Fibroblast of gingiva (primary cell): ENCODE data around the gene GNAT1.

Experiments
- DNase-seq: peaks from one replicate; pipeline ENCODE4 v3.0.0-alpha.2; 2011; ENCODE audit warnings: low read depth

GNAT1 gene

GRCh38 chr3:50190936-50191660, at the start of gene GNAT1:
TSS of gene GNAT1 (plus strand) at chr3:50191610. CDS start at chr3:50191726, 116 bp downstream.
- no peak for DNase-seq

GRCh38 chr3:50146316-50146901, 45.0 kb upstream of the GNAT1 start:
- DNase-seq: no peak

- no peak for DNase-seq
Measured at GRCh38 chr3:50147016-50147415, 44.4 kb upstream of the GNAT1 start.

- DNase-seq: no peak
Measured at GRCh38 chr3:50147447-50147846, 44.0 kb upstream of the GNAT1 start.

- peak; percentile 28 for DNase-seq
Measured at GRCh38 chr3:50147861-50148260, 43.5 kb upstream of the GNAT1 start.

- DNase-seq: no peak
Measured at GRCh38 chr3:50150404-50150750, 41.0 kb upstream of the GNAT1 start.

- DNase-seq: no peak
Measured at GRCh38 chr3:50150863-50151686, 40.3 kb upstream of the GNAT1 start.

- no peak for DNase-seq
Measured at GRCh38 chr3:50151728-50152127, 39.7 kb upstream of the GNAT1 start.

GRCh38 chr3:50153782-50154475, 37.5 kb upstream of the GNAT1 start:
- DNase-seq: no peak

- no peak for DNase-seq
Measured at GRCh38 chr3:50154476-50154839, 37.0 kb upstream of the GNAT1 start.

- peak; percentile 53 for DNase-seq
Measured at GRCh38 chr3:50154840-50155490, 36.4 kb upstream of the GNAT1 start, which contains the start of gene SEMA3F. TSS of gene SEMA3F (plus strand) at chr3:50155324. CDS start at chr3:50159623, 4,299 bp downstream.

- no peak for DNase-seq
Measured at GRCh38 chr3:50155491-50155878, 35.9 kb upstream of the GNAT1 start.

- DNase-seq: no peak
Measured at GRCh38 chr3:50155891-50156290, 35.5 kb upstream of the GNAT1 start.

GRCh38 chr3:50156549-50157493, 34.6 kb upstream of the GNAT1 start:
- peak; percentile 30 for DNase-seq

GRCh38 chr3:50157827-50158529, 33.4 kb upstream of the GNAT1 start:
- no peak for DNase-seq

- DNase-seq: no peak
Measured at GRCh38 chr3:50158530-50159146, 32.8 kb upstream of the GNAT1 start.

- no peak for DNase-seq
Measured at GRCh38 chr3:50160561-50160983, 30.8 kb upstream of the GNAT1 start.

- no peak for DNase-seq
Measured at GRCh38 chr3:50161320-50161719, 30.1 kb upstream of the GNAT1 start.

GRCh38 chr3:50162034-50162883, 29.2 kb upstream of the GNAT1 start:
- DNase-seq: no peak
